Activated CD4-positive, CD25-positive, alpha-beta regulatory T cell treated with anti-CD3 and anti-CD28 coated beads, Interleukin-2, amount 50 U/mL, for 24 hours (primary cell): Measurements from ENCODE around the gene DHRS3.
A peak's percentile ranks its signal among the peaks of the same experiment; 100 is the strongest.

Experiments used
- ATAC-seq, 2 donors: fragments of 150-1000 bp; cut with Tn5 transposase; one replicate each; pipeline ENCODE4 v1.10.0; 2021; ENCODE audit warnings: mild to moderate bottlenecking in 1 of 2, moderate library complexity in 1 of 2

The DHRS3 gene

DNA sequence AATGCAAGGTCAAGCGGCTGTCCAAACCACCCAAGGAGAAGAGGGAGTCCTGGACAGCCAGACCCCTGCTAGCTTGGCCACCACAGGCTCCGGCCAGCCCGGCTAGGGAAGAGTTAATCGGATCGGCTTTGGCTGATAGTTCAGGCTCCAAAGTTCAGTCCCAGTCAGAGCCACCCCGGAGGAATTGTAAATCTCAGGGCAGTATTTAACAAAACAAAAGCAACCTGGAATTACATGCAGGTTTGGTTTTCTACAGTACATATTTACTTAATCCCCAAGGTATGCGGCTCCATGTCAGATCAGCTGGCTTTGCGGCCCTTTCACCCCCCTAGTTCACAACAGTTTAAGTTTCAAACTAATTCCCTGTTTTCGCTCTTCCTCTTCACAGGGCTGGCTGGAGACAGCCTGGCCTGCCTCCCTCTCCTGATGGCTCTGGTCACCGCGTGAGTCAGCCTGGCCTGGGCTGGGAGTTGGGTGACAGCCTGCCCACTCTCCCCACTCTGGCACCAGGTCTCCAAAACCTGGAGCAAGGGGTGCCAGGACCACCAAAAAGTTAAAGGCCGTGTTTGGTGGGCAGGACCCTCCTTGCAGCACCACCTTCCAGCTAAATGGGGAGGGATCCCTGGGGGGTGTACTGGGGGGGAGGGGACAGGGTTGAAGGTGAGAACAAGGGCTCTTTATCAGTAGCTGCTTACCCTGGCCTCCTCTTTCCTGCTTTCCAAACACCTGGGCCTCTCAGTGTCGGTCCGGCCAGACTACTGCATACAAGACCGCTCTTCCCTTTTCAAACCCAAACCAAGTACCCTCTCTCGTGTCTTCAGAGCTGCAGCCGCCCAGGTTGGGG, 1.9 kb downstream of the DHRS3 start:
- ATAC-seq, result no peak

DNA sequence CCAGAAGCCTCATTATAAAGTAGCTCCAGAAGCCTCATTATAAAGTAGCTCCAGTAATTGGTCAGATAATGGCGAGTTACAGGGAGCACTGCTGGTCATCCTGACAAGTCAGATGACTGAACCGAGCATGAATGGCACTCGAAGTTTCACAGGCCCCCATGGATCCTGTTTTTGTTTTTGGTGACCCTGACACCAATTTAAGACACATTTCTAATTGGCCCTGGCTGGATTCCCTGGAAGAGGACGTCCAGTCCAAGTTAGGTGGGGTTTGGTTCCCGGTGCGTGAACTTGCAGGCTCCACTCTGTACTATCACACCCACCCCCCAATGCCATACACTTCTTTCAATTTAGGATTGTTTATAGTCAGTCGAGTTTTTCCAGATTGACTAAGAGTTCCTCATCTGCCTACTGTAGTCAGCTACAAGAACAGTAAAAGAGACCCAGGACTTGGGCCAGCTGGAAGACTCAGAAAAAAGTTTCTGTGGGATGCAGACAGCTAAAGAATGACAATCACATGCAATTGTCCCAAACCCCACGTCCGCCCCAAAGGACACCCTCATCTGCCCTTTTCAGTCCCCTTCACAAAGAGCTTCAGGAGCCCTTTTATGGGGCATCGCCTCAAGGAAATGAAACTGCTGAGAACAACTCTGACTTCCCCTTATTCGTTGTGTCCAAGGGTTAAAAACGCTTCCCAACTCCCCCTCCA, 2.7 kb downstream of the DHRS3 start:
- ATAC-seq, result no peak

DNA sequence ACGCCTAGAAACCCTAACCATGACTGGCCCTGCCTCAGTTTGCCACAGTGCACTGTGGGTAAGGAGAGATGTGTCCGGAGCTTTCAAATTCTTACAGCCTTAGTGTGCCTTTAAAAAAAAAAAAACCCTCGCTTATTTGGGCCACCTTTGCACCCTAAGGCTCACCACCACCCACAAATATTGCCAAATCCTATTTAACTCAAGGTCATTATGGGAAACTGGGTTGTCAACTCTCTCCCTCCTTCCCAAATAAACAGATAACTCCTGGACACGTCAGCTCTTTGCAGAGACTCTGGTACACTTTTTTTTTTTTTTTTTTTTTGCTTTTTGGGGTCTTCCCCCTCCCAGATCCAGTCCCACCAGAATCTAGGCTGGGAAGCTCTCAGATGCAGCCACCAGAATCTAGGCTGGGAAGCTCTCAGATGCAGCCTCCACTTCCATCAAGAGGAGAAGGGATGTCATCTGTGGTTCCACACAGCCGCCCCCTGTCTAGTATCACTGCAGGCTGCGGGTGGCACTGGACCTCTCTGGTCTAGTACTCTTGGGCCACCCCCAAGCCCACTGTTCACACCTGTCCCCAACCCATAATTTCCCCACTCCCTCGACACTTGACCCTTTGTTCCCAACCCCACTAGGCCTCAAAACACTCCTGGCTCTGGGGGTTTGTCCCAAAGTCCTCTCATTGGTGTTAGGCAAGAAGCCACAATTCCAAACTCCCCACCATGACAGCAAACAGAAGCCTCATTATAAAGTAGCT, 3.4 kb downstream of the DHRS3 start:
- ATAC-seq, result no peak

DNA sequence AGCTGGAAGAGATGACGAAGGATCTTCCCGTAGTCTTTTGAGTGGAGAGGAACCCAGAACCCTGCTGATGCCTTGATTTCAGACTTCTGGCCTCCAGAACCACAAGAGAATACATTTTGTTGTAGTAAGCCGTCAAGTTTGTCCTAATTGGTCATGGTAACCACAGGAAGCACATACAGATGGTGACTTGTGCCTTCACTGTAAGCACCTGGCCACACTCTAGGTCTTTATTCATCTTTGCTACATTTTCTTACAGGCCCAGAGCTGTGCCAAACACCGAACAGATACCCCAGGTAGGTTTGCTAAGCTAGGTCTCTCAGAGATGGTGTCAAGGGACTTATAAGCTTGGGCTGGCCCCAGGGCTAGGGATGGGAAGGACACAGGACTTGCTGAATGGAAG, 4.8 kb downstream of the DHRS3 start:
- ATAC-seq, result no peak

DNA sequence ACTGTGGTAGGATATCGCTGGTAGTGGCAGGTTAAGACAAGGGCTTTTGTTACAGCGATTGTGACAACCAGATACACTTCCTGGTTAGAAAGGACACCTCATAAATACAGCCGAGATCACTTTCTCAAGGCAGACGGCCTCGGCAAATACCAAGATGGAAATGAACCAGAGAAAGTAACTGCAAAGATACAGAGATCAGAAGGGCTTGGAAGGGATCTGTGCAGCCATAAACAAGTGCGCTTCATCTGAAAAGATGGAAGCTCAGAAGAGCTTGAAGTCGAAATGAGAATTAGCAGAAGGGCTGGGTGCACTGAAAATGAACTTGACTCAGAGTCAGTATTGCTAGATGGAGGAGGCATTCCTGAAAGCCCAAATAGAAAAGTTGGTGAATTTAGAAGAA, 7.1 kb downstream of the DHRS3 start:
- ATAC-seq, result no peak

DNA sequence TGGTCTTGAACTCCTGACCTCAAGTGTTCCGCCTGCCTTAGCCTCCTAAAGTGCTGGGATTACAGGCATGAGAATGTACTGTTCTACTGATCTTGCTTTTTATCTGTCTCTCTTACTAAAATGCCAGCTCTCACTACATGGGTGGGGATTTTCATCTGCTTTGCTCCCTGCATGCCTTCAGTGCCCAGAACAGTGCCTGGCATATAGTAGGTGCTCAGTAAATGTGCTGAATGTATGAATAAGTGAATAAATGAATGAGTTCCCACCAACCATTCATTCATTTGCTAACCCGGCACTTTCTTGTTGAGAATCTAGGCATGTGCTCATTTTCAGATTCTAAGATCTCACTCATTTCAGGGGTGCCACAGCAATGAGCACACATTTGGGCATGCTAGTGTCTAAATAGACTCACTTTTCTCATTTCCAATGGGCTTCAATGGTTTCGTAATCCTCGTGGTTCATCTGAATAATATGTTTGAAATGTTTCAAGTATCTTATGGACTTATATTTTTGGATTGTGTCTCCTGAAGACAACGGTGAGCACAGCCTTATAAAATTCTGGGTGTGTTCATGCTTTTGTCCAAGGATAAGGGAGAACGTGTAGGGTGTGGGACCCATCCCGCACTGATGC, 7.6 kb downstream of the DHRS3 start:
- ATAC-seq, result no peak

DNA sequence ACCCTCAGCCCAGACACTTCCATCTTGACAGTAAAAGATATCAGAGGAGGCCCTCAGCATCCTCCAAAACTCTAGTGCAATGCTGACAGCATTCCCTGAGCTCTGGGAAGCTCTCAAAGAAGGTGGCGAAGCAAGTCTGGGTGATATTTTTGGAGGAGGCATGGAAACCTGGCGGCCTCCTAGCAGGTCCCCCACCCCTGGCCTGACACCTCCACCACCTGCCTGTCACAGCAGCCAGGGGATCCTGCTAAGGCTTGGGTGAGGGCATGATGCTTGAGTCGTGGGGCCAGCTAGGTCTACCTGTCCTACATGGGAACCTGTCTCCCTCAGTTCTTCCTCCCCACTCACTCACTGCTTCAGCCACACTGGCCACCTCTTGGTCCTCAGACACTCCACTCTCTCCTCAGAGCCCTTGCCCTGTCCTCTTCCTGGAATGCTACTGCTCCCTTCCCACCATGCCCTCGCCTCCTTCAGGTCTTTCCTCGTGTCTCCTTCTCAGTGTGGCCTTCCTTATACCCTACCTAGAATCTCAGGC, 8.5 kb downstream of the DHRS3 start:
- ATAC-seq, result no peak

DNA sequence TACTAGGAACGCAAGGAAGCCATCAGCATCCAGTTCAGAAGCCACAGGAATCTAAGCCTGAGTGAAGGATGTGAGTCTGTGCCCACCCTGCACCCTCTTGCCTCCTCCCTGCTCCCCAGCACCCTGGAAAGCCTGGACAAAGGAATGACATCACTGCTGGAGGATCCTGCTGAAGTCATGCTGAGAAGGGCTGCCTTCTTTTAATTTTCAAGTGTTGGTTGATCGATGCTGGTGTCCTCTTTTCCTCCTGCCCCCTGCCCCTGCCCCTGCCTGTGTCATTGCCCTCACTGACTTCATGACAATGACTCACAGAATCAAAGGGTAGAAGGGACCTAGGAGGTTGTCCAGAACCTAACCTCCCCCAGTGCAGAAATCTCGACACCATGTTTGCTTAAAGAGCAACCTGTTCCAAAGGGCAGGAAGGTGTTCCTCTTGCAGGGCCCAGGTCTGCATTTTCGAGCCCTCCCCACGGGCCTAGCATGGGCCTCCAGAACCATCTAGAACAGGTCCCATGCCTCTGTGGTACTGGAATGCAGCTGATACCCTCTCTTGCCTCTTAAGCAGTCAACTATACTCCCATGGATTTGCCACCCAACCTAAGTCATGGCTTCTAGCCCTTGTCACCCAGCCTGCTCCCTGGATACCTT, 9.6 kb downstream of the DHRS3 start:
- ATAC-seq, result no peak

DNA sequence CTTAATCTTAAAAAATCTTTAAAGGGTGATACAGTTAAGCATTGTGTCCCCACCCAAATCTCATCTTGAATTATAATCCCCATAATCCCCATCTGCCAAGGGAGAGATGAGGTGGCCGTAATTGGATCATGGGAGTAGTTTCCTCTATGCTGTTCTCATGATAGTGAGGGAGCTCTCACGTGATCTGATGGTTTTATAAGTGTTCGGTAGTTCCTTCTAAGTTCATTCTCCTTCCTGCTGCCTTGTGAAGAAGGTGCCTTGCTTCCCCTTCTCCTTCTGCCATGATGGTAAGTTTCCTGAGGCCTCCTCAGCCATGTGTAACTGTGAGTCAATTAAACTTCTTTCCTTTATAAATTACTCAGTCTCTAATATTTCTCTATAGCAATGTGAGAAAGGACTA, 10.7 kb downstream of the DHRS3 start:
- no peak for ATAC-seq

DNA sequence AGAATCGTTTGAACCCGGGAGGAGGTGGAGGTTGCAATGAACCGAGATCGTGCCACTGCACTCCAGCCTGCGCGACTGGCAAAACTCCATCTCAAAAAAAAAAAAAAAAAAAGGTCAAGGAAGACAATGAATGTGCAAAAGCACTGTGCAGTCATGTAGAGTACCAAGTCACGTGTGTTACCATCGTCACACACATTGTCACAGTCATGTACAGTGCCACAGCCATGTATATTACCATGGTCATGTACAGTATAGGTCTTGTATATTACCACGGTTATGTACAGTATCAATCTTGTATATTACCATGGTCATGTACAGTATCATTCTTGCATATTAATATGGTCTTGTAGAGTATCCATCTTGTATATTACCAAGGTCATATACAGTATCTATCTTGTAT, 13.0 kb downstream of the DHRS3 start:
- ATAC-seq, result no peak

DNA sequence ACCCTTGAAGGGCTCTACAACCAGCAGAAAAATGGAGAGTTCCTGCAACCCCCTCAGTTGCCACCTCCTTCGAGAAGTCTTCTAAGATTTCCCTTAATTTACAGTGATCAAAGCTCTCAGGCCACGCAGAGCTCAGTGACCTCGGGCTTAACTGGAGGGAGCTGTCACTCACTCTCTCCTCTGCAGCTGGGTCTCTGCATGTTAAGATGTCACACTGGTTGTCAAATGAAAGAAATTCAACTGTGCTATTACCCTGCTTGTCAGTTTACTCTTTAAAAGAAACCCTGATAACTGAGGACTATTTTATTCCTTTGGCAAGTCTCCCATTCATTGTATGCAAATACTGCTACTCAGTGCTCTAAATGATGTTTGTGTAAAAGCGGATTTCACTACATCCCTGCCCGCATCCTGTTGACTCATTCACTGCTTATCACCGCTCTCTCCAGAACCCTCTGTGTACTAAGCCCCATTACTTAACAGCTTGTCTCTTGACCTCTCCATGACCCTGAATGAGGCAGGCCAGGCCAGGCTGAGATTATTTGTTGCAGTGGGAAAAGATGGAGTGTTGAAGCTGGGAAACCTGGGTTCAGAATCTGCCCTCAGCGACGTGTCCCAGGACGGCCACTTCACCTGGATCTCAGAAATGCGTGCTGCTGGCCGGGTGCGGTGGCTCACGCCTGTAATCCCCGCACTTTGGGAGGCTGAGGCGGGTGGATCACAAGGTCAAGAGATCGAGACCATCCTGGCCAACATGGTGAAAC, 13.7 kb downstream of the DHRS3 start:
- peak; percentile 98 to 99 for ATAC-seq

DNA sequence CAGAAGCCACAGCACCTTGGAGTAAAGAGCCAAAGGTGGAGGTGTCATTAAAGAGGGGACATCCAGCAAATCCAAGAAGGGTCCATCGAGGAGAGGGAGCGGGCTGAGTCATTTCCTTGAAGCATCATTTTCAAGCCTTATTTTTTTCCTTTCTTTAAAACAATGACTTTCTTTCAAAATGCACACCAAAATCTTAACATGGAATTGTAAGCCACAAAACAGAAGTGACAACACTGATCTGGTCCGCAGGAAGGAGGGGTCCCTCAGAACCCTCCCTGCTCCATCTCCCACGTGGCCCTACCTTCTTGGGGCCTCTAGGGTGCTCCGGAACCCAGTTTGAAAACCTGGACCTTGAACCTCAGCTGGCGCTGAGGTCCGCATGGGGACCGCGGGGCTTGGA, 14.8 kb downstream of the DHRS3 start:
- no peak for ATAC-seq

DNA sequence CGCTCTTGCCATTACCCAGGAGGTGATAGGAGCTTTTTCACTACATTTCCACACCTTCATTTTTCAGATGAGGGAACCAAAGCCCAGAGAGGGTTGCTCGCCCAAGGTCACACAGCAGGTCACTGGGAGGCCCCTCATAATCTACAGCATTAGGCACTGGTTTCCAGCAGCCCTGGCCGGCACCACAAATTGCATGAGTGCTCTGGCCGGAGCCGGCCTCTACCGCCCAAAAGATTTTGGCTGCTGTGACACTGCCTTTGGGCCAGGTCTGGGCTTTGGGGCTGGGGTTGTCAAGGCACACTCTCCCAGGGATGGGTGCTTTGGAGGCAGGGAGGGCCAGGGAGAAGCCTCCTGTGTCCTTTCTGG, 15.4 kb downstream of the DHRS3 start:
- ATAC-seq, result no peak

DNA sequence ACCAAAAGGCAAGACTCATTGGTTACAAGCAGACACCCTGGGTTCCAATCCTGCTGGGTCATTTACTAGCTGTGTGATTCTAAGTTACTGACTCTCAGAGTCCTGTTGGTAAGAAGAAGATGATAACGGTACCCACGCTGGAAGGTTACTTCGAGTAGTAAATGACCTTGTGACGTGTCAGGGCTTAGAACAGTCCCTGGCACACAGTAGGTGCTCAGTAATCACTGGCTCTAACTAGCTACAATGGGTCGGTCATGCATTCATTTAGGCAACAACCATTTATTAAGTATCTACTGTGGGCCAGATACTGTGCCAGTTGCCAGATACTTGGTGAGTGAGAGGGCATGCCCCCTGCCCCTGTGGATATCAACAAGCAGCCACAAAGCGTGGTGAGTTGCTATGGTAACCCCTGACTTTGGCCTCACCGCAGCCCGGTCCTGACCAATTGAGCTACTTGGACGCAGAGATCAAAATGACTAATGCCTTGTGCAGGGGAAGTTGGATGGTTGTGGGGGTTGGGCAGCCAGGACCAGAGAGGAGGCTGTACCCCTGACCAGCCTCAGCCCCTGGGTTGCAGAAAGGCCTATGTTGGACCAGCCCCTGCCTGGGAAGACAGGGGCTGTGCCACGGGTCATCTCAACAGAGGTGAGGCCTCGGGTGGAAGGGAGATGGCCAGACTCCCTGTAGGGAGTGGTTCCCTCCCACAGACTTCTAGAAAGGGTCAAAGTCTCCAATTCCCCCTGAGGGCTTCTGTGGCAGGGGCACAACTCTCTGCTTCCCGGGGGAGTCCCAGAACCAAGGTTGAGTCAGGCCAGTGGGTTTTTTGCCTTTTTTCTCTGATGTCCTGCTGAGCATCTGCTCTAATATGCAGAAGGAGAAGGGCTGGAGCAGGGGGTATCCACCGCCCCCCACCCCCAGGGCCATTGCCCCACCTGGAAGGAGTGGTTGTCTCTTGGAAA, 16.0 kb downstream of the DHRS3 start:
- ATAC-seq, result no peak

DNA sequence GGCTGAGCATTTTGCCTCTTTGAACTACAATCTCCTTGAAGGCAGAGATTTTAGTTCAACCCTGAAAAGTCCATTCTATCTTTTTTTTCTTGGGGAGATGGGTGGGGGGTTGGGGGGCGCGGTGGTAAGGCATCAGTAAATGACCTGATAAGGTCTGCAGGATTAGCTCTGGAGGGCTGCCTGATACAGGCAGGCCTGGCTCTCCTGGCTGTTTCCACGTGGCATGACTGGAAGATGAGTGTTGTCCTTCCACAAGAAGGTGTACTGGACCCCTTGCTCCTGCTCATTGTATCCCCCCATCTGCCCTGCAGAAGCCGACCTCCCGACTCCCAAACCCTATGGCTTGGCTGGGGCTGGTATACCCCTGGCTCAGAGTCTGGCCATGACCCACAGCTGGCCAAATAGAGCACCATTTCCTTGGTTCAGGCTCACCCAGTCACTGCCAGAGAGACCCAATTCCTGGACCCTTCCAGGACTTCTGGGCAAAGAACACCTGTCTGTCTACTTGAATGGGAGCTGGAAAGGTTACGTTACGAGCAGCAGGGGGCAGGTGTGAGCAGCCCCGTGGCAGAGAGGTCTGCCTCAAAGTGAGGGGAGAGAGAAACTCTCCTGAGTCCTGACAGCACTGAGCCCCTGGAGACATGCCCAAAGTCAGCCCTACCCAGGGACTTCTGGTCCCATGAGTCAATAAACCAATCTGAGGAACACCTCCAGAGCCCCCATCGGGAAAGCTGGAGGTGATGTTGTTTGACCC, 17.0 kb downstream of the DHRS3 start:
- no peak for ATAC-seq

DNA sequence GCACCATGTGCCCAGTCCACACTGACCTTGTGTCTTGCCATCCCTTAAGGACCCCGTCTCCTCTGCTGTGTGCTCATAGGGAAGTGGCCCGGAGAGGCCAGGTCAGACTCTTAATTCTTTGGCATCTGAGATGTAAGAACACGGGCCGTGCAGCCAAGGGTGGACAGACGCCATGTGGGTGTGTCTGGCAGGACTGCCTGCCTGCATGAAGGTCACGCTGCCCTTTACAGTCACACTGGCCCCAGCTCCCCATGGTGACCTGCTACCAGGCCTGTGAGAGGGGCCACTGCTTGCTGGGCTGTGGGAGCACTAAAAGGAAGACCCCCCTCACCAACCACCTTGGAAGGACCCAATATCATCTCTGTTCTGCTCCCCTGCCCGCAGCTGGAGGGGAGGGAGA, 17.7 kb downstream of the DHRS3 start:
- no peak for ATAC-seq

DNA sequence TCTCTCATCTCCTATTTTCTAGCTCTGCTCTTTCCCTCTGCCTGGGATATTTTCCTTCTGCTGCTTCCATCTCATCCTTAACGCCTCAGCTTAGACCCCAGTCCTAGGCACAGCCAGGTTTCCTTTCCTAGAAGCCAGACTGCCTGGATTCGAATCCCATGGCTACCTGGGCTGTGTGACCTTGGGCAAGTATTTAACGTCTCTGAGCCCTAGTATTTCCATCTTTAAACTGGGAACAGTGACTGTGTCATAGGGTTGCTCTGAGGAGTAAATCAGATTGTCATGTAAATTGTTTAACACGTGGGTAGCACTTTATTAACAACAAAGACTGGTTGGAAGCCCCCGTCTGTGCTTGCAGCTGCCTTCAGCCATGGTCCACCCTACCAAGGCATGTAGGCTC, 18.4 kb downstream of the DHRS3 start:
- ATAC-seq, result no peak

DNA sequence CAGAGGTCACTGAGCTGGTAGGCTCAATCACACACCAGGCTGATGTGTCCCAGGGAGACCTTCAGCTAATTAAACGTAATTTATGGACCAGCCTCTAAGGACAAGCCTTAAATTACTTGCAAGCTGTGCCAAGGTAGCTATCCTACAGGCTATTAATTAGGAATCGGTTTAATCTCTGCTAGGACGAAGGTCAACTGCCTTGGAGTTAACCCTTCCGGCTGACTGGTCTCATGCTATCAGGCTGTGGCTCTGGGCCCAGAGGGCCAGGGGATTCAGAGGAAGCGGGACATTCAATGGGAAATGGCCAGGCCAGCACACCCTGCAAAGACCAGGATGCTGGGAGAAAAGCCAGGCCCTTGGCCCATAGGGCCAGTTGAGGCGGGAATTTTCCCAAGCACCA, 19.0 kb downstream of the DHRS3 start:
- ATAC-seq, result no peak

DNA sequence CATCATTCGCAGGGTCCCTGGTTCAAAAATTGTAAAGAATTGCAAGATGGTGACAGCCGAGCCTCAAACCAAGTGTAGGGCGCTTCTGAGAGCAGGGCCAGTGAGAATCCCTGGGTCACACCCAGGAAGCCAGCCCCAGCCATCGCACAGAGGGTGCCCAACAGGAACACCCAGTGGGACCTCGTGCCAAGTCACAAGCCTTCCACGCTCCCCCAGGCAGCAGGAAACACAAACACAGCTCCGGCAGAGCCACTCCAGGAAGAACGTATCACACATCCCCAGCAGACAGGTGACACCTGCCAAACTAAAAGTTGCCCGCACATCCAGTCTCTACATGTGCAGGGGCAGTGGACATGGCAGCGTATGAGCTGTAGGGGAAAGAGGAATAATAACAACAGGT, 20.2 kb downstream of the DHRS3 start:
- no peak for ATAC-seq
